Measurements from ENCODE around the gene NRP2.

The NRP2 gene

DNA sequence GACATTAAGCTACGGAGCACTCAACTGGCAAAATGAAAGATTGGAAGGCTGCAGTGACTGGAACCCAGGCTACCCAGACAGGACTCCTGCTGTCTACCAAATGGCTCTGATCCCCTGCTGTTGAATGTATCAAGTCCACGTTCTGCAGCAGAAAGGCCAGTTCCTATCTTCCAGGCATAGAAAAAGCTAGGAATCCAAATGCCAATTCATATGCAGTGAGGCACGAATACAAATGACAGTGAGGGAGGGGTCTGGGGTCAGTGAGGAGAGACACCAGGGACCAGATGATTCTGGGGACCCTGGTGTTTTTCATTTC, 5.3 kb downstream of the NRP2 start:
- DNase-seq = no peak

DNA sequence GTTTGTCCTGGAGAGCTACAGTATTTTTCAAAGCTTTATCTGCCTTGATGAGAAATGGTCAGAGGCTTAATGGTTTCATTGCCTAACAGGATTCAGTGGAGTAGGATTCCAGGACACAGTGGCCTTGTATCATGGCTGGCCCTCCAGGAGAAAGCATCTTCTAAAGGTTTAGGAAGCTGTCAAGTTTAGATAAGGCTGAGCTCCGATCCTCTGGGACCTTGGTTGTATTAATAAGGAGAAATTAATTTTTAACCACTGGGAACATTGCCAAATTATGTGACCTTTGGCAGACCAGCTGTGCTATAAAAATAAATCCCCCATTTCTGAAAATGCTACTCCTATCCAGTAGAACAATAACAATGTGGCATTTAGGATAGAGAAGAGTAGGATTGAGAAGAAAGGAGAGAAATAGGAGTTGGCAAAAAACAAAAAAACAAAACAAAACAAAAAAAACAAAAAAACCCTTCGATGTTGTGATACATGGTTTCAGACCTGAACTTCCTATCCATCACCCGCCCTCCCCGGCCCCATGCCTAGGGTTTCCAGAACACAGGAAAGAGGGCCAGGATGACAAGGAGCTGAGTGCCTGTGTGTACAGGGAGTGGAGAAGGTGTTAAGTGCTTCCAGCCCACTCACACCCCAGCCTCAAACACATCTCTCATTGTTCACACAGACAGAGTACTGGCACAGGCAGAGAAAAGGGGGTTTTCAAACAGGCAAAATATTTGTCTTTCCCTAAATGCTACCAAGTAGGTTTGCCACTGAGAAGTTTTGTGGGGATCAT, 6.3 kb downstream of the NRP2 start:
- DNase-seq = no peak

DNA sequence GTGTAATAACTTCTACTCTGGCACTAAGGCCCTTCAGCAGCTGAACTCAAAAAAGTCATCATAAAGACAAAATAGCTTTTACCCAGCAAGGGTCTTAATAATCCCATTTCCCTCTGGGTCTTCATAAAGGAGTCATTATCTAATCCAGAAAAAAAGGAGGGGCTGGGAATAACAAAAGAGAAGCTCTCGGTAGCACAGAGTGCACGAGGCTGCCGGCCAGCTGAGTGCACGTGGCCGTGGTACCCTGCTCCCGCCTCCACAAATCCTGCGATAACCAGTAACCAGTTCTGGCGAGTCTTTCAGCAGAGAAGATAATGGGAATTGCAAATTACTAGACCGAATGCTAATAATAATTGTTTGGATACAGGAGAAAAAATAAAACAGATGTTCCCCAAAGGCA, 7.5 kb downstream of the NRP2 start:
- DNase-seq = no peak

- no peak for DNase-seq
These were observed 9.8 kb downstream of the NRP2 start for GRCh38 chr2:205692104-205692503.

GRCh38 chr2:205694256-205694655, 12.0 kb downstream of the NRP2 start:
- DNase-seq = no peak

DNA sequence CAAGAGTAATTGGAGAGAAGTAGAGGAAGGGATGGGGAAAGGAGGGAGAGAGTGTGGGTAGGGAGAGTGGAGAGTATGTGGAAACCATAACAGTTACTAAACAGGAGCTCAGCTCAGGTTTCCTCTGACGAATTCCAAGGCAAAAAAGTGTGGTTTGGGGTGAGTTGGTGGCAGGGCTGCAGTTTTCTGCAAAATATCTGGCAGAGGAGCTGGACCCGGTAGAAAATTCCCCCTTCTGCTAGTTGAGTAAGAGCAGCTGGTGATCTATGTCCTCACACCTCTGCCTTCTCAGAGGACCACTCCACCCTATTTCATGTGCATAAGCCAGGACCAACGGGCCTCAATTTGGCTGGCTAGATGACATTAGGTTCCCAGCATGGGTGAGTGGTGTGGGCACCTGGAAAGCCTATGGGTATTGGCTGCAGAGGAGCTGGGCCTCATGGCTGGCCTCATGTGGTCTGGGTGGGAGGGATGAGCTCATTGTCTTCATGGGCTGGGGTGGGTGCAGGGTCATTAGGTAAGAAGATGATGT, 13.2 kb downstream of the NRP2 start:
- no peak for DNase-seq

GRCh38 chr2:205696331-205696926, 14.1 kb downstream of the NRP2 start:
- no peak for DNase-seq

DNA sequence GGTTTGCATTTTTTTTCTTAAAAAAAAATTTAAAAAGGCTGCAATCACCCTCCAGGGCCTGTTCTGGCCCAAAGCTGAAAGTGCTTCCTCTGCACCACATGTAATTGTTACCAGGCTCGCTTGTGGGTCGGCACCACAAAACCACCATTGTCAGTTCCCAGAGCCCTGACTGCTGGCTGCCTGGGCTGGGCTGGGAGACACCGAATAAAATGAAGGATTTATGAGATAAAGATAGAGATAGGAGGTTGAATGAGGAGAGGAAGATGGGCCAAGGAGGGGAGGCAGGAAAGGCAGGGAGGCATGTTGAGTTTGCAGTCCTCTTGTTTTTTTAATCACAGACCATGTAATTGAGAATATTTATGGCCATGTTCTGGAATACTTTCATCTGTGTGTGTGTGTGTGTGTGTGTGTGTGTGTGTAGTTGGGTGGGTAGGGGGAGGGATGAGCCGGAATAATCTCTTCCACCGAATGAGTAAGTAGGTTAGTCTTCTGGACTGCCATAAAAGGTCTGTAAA, 14.7 kb downstream of the NRP2 start:
- DNase-seq = no peak

GRCh38 chr2:205698286-205699268, 16.3 kb downstream of the NRP2 start:
- DNase-seq = no peak

GRCh38 chr2:205699515-205700289, 17.4 kb downstream of the NRP2 start:
- DNase-seq = no peak

GRCh38 chr2:205700331-205701132, 18.2 kb downstream of the NRP2 start:
- DNase-seq = no peak

- no peak for DNase-seq
These were observed 19.2 kb downstream of the NRP2 start for GRCh38 chr2:205701509-205701908.

- no peak for DNase-seq
These were observed 20.3 kb downstream of the NRP2 start for GRCh38 chr2:205702576-205702975.

- DNase-seq = no peak
These were observed 21.3 kb downstream of the NRP2 start for GRCh38 chr2:205703471-205704126.

GRCh38 chr2:205704127-205704741, 21.9 kb downstream of the NRP2 start:
- DNase-seq = no peak

GRCh38 chr2:205705511-205706349, 23.4 kb downstream of the NRP2 start:
- no peak for DNase-seq

GRCh38 chr2:205706769-205707381, 24.6 kb downstream of the NRP2 start:
- DNase-seq = peak; percentile 9

DNA sequence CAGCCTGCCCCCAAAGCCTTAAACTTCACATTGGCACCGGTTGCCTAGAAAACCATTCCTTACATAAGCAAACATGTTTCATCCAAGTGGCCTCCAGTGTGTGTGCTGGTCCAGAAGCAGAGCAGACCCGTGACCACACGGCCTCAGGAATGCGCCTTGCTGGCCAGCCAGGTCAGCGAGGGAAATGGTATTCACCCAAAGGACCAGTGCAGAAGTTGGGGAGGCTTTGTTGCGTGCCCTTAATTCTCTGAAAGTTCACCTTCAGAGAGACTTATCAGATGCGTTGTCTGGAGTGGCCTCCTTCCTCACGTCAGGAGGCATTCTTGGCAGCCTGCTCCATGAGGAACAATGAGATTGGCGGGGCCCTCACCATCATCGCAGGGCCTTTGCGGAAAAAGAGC, 25.9 kb downstream of the NRP2 start:
- DNase-seq = no peak

DNA sequence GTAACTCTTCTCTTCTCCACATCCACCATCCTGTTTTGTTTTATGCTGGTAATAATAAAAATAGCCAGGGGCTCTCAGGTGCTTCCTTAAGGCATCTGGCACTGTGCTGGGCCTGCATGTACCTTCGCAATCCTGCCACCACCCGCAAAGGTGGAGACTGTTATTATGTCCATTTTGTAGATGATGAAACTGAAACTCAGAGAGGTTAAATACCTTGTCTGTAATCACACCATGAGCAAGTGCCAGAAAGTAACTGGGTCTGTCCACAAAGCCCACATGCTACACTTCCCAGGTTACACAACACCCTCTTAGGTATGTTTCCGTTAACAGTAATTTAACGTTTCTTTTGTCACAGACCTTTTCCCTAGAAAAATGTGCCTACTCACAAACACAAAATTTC, 27.0 kb downstream of the NRP2 start:
- DNase-seq = no peak

Measured in CD4-positive, alpha-beta T cell treated with Interleukin-12 subunit alpha and Interleukin-12 subunit beta, for 1 hour (primary cell).